Neuronal stem cell (in vitro differentiated cells): Measurements from ENCODE around the gene EMP3.

Experiments used
- DNase-seq: peaks from one replicate; pipeline ENCODE4 v3.0.0-alpha.2; 2013; ENCODE audit warnings: low spot score
- H2AFZ ChIP-seq: one replicate; pipeline ENCODE4 v1.6.1; 2013; ENCODE audit warnings: mild to moderate bottlenecking, low read length, inconsistent platforms
- H2AK5ac ChIP-seq: 2 replicates; pipeline ENCODE4 v1.6.1; 2013; ENCODE audit warnings: low read depth, mild to moderate bottlenecking, inconsistent platforms, low read length, moderate library complexity, mixed read lengths
- H2BK120ac ChIP-seq: 2 replicates; pipeline ENCODE4 v1.6.1; 2013; ENCODE audit warnings: low read depth, mild to moderate bottlenecking, inconsistent platforms, low read length, moderate library complexity, mixed read lengths
- H2BK12ac ChIP-seq: one replicate; pipeline ENCODE4 v1.6.1; 2013; ENCODE audit warnings: low read length, inconsistent platforms
- H2BK15ac ChIP-seq: 2 replicates; pipeline ENCODE4 v1.6.1; 2013; ENCODE audit warnings: mild to moderate bottlenecking, low read length, inconsistent platforms, mixed read lengths
- H2BK5ac ChIP-seq: one replicate; pipeline ENCODE4 v1.6.1; 2013; ENCODE audit warnings: inconsistent platforms, mild to moderate bottlenecking, low read length, moderate library complexity
- H3K14ac ChIP-seq: one replicate; pipeline ENCODE4 v1.6.1; 2013; ENCODE audit warnings: low read length, inconsistent platforms
- H3K18ac ChIP-seq: 2 replicates; pipeline ENCODE4 v1.6.1; 2013; ENCODE audit warnings: low read length, inconsistent platforms
- H3K23ac ChIP-seq: 2 replicates; pipeline ENCODE4 v1.6.1; 2013; ENCODE audit warnings: low read depth, mild to moderate bottlenecking, mixed read lengths, low read length, inconsistent platforms; ENCODE audit not compliant: poor library complexity
- H3K27ac ChIP-seq: replicated peaks from 3 replicates; pipeline ENCODE4 v1.5.1; 2013; ENCODE audit warnings: low read length, inconsistent platforms
- H3K27me3 ChIP-seq, 3 experiments: 2 replicates each; pipeline ENCODE4 v1.6.1; 2013; ENCODE audit warnings: low read length in 3 of 3, mild to moderate bottlenecking in 2 of 3, inconsistent platforms in 1 of 3, low read depth in 1 of 3, mixed read lengths in 1 of 3, moderate library complexity in 1 of 3; ENCODE audit not compliant: control insufficient read depth in 3 of 3, insufficient read depth in 3 of 3
- H3K36me3 ChIP-seq, 2 donors: replicated peaks in 1 of 2; 2 replicates each; pipeline ENCODE4 v1.6.1; 2013; ENCODE audit warnings: low read length in 2 of 2; ENCODE audit not compliant: control insufficient read depth in 2 of 2, insufficient read depth in 2 of 2
- H3K4ac ChIP-seq: 2 replicates; pipeline ENCODE4 v1.6.1; 2013; ENCODE audit warnings: inconsistent platforms, mild to moderate bottlenecking, low read length, moderate library complexity
- H3K4me1 ChIP-seq, 2 donors: 1 replicate in 1 of 2; 2 replicates in 1 of 2; pipeline ENCODE4 v1.6.1; 2013; ENCODE audit warnings: low read length in 2 of 2, low read depth in 1 of 2; ENCODE audit not compliant: control insufficient read depth in 2 of 2, insufficient read depth in 1 of 2
- H3K4me2 ChIP-seq: one replicate; pipeline ENCODE4 v1.6.1; 2013; ENCODE audit warnings: mild to moderate bottlenecking, low read length, inconsistent platforms; ENCODE audit not compliant: insufficient read depth, poor library complexity, severe bottlenecking
- H3K4me3 ChIP-seq, 2 donors: 2 replicates each; pipeline ENCODE4 v1.5.1; 2013; ENCODE audit warnings: low read length in 2 of 2, mild to moderate bottlenecking in 2 of 2, inconsistent platforms in 1 of 2, moderate library complexity in 1 of 2
- H3K79me1 ChIP-seq: one replicate; pipeline ENCODE4 v1.6.1; 2013; ENCODE audit warnings: low read depth, mild to moderate bottlenecking, inconsistent platforms, low read length, moderate library complexity
- H3K9ac ChIP-seq: one replicate; pipeline ENCODE4 v1.6.1; 2013; ENCODE audit warnings: mild to moderate bottlenecking, low read depth, low read length, inconsistent platforms; ENCODE audit not compliant: poor library complexity
- H3K9me3 ChIP-seq, 2 donors: replicated peaks in 1 of 2; 2 replicates each; pipeline versions ENCODE3 to v1.6.1; 2013; ENCODE audit warnings: low read length in 2 of 2, mild to moderate bottlenecking in 2 of 2, inconsistent platforms in 1 of 2, low read depth in 1 of 2, mixed read lengths in 1 of 2, moderate library complexity in 1 of 2; ENCODE audit not compliant: control insufficient read depth in 2 of 2, insufficient read depth in 1 of 2
- H4K8ac ChIP-seq: one replicate; pipeline ENCODE4 v1.6.1; 2013; ENCODE audit warnings: low read depth, mild to moderate bottlenecking, inconsistent platforms, low read length, moderate library complexity
- H4K91ac ChIP-seq: one replicate; pipeline ENCODE4 v1.6.1; 2013; ENCODE audit warnings: low read length, low read depth, mild to moderate bottlenecking, inconsistent platforms; ENCODE audit not compliant: poor library complexity
- WGBS, 2 donors: extraction: QIAGEN DNeasy Blood & Tissue Kit; methylation state at CpG; one replicate each; pipeline ENCODE4 v1.1.7; 2013; ENCODE audit warnings: missing lambda C conversion rate in 2 of 2, mixed read lengths in 1 of 2; ENCODE audit not compliant: insufficient read length in 2 of 2, insufficient replicate concordance in 1 of 2; ENCODE audit errors: extremely low coverage in 2 of 2; 5-methylcytosine and 5-hydroxymethylcytosine counted together

EMP3 gene

GRCh38 chr19:48367855-48368254 lies 42.5 kb downstream of the EMP3 start:
- Histone ChIP-seq H2AK5ac (peak overlapping the region; percentile 56), H4K8ac (no peak overlapping the region), H3K9me3 (peaks cover 0 to 4% of the 10 kb centered on the region in 2 donors), H3K27me3 (peaks cover 0 to 18% (median 0%) of the 10 kb centered on the region in 3 experiments), H3K4me2 (no peak overlapping the region), H3K9ac (no peak overlapping the region), H3K18ac (peak overlapping the region; percentile 5), H3K23ac (no peak overlapping the region), H2AFZ (no peak overlapping the region), H3K4ac (no peak overlapping the region), H2BK5ac (no peak overlapping the region), H3K36me3 (peaks cover 0 to 2% of the 10 kb centered on the region in 2 donors), H3K4me1 (peaks cover 6 to 10% of the 10 kb centered on the region in 2 donors), H2BK120ac (no peak overlapping the region), H3K4me3 (no peak overlapping the region), H2BK15ac (peak overlapping the region; percentile 70), H3K14ac (no peak overlapping the region), H3K79me1 (no peaks in the 10 kb centered on the region), H3K27ac (no peak overlapping the region), H2BK12ac (peak overlapping the region; percentile 6), H4K91ac (no peak overlapping the region)
- no CpG with 5 or more reads among the region's 5 CpGs for WGBS, 2 donors
- no peak for DNase-seq

- no peak overlapping the region for H4K91ac ChIP-seq
- H3K9me3 ChIP-seq: peaks cover 0 to 4% of the 10 kb centered on the region in 2 donors
- peaks cover 0 to 25% (median 0%) of the 10 kb centered on the region in 3 experiments for H3K27me3 ChIP-seq
- H3K23ac ChIP-seq: no peak overlapping the region
- peak overlapping the region; percentile 79 for H2AK5ac ChIP-seq
- H3K4me1 ChIP-seq: peaks cover 5 to 6% of the 10 kb centered on the region in 2 donors
- no peak overlapping the region for H3K14ac ChIP-seq
- H3K4me3 ChIP-seq: no peak overlapping the region
- no peak overlapping the region for H3K9ac ChIP-seq
- DNase-seq: no peak
- no peak overlapping the region for H2BK120ac ChIP-seq
- peaks cover 0 to 2% of the 10 kb centered on the region in 2 donors for H3K36me3 ChIP-seq
- no peak overlapping the region for H3K27ac ChIP-seq
- H3K79me1 ChIP-seq: no peaks in the 10 kb centered on the region
- H3K4me2 ChIP-seq: no peak overlapping the region
- H3K18ac ChIP-seq: peak overlapping the region; percentile 48
- no peak overlapping the region for H2BK12ac ChIP-seq
- H4K8ac ChIP-seq: no peak overlapping the region
- H3K4ac ChIP-seq: no peak overlapping the region
- WGBS, 2 donors: no CpG with 5 or more reads among the region's 14 CpGs
- peak overlapping the region; percentile 85 for H2BK15ac ChIP-seq
- no peak overlapping the region for H2AFZ ChIP-seq
- H2BK5ac ChIP-seq: no peak overlapping the region
Measured at GRCh38 chr19:48368936-48369335, 43.6 kb downstream of the EMP3 start.

GRCh38 chr19:48370955-48371354 lies 45.6 kb downstream of the EMP3 start:
- Histone ChIP-seq H3K4me3 (no peak overlapping the region), H3K9ac (no peak overlapping the region), H2BK15ac (no peak overlapping the region), H3K14ac (no peak overlapping the region), H3K4me1 (peaks cover 2 to 3% of the 10 kb centered on the region in 2 donors), H4K91ac (no peak overlapping the region), H3K79me1 (no peaks in the 10 kb centered on the region), H2BK12ac (no peak overlapping the region), H2BK5ac (no peak overlapping the region), H2BK120ac (no peak overlapping the region), H3K23ac (no peak overlapping the region), H3K9me3 (no peaks in the 10 kb centered on the region), H4K8ac (no peak overlapping the region), H3K4ac (no peak overlapping the region), H3K27ac (no peak overlapping the region), H3K36me3 (peaks cover 0 to 2% of the 10 kb centered on the region in 2 donors), H3K27me3 (peaks cover 0 to 25% (median 0%) of the 10 kb centered on the region in 3 experiments), H3K4me2 (no peak overlapping the region), H3K18ac (no peak overlapping the region), H2AFZ (no peak overlapping the region), H2AK5ac (no peak overlapping the region)
- WGBS, 2 donors: no CpG with 5 or more reads among the region's 4 CpGs
- no peak for DNase-seq

DNA sequence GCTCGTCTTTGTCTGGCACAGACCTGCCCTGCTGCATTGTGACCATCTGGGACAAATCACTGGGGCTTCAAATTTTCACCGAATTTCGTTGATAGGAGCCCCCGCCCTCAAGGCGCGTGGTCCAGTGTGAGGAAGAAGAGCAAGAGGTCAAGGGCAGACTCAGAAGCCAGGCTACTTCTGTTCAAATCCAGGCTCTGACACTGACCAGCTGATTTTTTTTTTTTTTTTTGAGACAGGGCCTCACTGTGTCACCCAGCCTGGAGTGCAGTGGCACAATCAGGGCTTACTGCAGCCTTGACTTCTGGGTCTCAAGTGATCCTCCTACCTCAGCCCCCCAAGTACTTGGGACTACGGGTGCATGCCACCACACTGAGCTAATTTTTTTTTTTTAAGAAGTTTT lies 46.0 kb downstream of the EMP3 start:
- no peak for DNase-seq
- Histone ChIP-seq H3K27me3 (peaks cover 0 to 25% (median 0%) of the 10 kb centered on the region in 3 experiments), H3K4me2 (no peak overlapping the region), H3K27ac (no peak overlapping the region), H3K9me3 (no peaks in the 10 kb centered on the region), H2BK5ac (no peak overlapping the region), H4K91ac (no peak overlapping the region), H2BK120ac (no peak overlapping the region), H3K18ac (no peak overlapping the region), H3K36me3 (peaks cover 0 to 2% of the 10 kb centered on the region in 2 donors), H3K79me1 (no peaks in the 10 kb centered on the region), H3K4me3 (no peak overlapping the region), H2AFZ (no peak overlapping the region), H3K23ac (no peak overlapping the region), H3K14ac (no peak overlapping the region), H2BK12ac (no peak overlapping the region), H4K8ac (no peak overlapping the region), H2AK5ac (no peak overlapping the region), H3K4ac (no peak overlapping the region), H3K4me1 (peaks cover 2 to 3% of the 10 kb centered on the region in 2 donors), H3K9ac (no peak overlapping the region), H2BK15ac (no peak overlapping the region)
- no CpG with 5 or more reads among the region's 7 CpGs for WGBS, 2 donors
